Epithelial cell of proximal tubule (primary cell): ENCODE results near the gene HIP1R. TPM values are rescaled to one million over a fixed set of nuclear protein-coding genes. Genes with fewer than 3 reads are reported as not detected.

Experiments
- DNase-seq: peaks from one replicate; pipeline ENCODE4 v3.0.0-alpha.2; 2011; ENCODE audit warnings: low read depth
- H3K4me3 ChIP-seq: 2 replicates; pipeline ENCODE4 v1.5.1; 2011; ENCODE audit warnings: low read depth, mild to moderate bottlenecking, low read length
- total RNA-seq: library from RNA; depleted of rRNA; stranded (reverse); fragments of >200 nt; gene quantifications from 2 replicates; pipeline ENCODE4 v1.2.3, GENCODE V29; 2015
- TF ChIP-seq, protein P1 (sequence below): conservative IDR thresholded peaks from 2 replicates; pipeline ENCODE4 v1.5.1; 2012; ENCODE audit warnings: low read depth, mild to moderate bottlenecking, low read length

HIP1R gene
- total RNA-seq, 1 donor from 2014 or later = 91.0 TPM

DNA sequence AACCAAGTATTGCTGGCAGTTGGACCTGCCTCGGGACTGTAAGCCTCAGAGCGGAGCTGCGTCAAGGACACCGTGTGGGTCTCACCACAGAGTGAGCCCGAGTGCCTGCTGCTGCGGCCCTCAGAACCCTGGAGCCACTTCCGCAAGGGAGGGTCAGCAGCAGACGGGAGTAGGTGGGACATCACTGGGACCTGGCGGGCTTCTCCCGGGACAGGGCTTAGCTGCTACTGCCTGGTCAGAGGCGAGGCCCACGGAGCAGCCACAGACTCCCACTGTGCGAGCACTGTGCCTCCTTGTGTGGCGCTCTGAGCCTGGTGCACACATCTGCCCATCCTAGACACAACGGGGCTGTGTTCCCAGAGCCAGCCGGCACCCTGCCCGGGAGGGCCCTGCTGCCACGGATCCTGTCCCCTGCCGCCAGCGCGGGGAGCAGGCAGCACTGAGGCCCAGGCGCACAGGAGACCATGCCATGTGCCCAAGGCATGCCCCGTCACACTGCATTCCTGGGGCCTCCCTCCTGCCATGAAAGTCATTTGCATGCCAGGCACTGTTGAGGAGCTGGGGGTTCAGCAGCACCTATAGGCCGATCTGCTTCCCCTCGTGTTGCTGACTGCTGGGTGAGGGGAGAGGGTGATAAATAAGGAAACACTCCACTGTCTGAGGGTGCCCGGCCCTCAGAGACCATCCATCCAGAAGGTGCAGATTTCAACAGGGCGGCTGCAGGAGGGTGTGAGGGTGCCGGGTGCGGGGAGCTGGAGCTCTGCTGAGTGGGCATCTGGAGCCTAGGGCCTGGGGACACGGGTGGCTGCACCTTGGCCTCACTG lies 10.0 kb downstream of the HIP1R start:
- TF ChIP-seq, protein P1, sequence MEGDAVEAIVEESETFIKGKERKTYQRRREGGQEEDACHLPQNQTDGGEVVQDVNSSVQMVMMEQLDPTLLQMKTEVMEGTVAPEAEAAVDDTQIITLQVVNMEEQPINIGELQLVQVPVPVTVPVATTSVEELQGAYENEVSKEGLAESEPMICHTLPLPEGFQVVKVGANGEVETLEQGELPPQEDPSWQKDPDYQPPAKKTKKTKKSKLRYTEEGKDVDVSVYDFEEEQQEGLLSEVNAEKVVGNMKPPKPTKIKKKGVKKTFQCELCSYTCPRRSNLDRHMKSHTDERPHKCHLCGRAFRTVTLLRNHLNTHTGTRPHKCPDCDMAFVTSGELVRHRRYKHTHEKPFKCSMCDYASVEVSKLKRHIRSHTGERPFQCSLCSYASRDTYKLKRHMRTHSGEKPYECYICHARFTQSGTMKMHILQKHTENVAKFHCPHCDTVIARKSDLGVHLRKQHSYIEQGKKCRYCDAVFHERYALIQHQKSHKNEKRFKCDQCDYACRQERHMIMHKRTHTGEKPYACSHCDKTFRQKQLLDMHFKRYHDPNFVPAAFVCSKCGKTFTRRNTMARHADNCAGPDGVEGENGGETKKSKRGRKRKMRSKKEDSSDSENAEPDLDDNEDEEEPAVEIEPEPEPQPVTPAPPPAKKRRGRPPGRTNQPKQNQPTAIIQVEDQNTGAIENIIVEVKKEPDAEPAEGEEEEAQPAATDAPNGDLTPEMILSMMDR = no peak
- H3K4me3 ChIP-seq = no peak overlapping the region
- no peak for DNase-seq

DNA sequence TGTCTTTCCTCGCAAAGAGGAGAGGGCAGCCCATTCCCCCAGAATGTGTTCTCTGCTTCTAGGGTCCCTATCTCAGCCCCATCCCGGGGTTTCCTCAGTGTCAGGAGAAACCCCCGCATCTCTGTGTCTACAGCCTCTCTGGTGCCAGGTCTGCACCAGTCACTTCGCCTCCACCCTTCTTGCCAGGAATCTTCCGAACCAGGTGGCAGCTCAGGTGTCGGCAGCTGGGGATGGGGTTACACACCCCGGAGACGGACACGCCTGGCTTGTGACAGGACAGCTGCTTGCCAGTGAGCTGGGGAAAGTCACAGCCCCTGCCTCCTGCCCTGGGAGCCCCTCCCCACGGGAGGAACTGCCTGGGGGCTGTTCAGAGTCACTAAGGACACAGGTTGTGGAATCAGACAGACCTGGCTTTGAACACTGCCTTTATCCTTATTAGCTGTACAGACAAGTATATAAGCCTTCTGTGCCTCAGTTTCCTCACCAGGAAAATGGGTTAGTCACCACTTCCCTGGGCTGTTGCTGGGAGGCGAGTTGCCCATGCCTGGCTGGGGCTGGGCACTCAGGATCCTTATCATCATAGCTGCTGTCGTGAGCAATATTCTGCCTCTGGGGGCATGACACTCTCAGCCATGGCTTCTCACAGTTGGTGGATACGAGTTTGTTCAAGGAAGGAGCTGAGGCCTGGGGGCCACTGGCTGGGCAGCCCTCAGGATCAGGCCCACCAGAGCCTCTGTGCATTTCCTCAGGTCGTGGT lies 10.8 kb downstream of the HIP1R start:
- no peak for DNase-seq
- H3K4me3 ChIP-seq = no peak overlapping the region
- TF ChIP-seq, protein P1 = no peak

DNA sequence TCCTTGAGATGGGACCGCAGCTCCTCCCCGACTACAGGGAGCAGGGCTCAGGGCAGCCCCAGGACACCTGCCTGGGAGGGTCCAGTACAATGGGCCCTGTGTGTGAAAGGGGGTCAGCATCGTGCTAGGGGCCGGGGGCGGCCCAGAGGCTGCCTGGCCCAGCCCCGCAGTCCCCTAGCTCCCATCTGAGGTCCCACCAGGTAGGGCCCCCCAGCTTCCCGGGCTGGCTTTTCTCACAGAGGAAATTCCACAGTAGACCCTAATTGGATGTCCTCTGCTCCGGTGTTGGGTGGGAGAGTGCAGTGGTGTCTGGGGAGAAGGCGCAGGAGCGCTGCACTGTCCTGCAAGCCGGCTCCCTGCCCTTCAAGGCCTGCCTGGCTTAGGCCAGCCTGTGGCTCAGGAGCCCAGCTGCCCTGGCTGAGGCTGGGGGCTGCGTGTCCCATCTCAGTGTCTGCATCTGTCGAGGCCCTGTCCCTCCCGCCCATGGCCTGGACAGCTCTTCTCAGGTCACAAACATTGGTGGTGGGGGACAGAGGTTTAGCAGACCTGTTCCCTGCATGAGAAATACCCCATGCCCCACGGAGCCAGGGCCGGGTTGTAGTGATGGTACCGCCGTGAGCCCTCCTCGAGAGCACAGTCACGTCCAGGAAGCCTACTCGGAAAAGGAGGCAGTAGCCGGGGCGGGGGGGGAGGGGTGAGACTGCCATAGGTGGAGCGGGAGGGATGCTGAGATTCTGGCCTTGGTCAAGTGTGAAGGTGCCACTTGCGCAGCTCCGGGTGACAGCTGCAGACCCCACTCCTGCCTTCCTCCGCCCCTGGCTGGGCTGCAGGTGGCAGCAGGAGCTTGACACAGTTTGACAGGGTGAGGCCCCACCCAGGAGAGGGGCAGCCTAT lies 11.6 kb downstream of the HIP1R start:
- no peak for DNase-seq
- H3K4me3 ChIP-seq = no peak overlapping the region
- TF ChIP-seq, protein P1 = no peak

DNA sequence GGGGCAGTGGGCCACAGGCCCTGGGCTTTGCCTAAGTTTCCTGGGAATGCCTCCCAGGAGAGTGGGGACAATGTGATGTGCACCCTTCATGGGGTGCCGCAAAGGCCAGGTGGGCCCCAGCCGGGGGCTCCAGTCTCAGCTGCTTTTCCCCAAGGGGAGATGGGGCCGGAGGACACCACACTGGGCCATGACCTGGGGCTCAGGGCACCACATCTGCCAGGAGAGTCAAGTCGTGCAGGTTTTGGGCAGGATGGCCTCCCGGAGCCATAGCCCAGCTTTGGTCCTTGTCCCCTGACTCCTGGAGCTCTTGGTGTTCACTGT lies 12.2 kb downstream of the HIP1R start:
- TF ChIP-seq, protein P1 = no peak
- no peak overlapping the region for H3K4me3 ChIP-seq
- DNase-seq = no peak

DNA sequence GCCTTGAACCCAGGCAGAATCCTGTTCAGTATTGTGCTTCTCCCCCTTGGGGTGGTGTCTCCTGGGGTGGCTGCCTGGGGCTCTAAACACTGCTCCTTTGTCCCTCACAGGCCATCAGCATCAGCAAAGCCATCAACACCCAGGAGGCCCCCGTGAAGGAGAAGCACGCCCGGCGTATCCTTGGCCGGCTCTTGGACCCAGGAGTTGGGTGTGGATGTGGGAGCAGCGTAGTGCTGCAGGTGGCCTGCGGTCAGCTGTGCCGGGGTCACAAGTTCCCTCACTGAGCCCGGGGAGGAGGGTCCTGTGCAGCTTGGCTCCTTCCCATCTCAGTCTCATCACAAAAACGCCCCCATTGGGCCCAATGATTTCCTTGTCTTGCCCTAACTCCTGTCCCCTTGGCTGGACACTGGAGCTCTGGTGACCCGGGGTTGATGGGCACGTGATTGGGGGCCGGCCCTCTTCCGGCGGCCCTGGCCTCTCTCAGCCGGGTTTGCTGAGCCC lies 12.7 kb downstream of the HIP1R start:
- TF ChIP-seq, protein P1 = no peak
- H3K4me3 ChIP-seq = no peak overlapping the region
- no peak for DNase-seq

DNA sequence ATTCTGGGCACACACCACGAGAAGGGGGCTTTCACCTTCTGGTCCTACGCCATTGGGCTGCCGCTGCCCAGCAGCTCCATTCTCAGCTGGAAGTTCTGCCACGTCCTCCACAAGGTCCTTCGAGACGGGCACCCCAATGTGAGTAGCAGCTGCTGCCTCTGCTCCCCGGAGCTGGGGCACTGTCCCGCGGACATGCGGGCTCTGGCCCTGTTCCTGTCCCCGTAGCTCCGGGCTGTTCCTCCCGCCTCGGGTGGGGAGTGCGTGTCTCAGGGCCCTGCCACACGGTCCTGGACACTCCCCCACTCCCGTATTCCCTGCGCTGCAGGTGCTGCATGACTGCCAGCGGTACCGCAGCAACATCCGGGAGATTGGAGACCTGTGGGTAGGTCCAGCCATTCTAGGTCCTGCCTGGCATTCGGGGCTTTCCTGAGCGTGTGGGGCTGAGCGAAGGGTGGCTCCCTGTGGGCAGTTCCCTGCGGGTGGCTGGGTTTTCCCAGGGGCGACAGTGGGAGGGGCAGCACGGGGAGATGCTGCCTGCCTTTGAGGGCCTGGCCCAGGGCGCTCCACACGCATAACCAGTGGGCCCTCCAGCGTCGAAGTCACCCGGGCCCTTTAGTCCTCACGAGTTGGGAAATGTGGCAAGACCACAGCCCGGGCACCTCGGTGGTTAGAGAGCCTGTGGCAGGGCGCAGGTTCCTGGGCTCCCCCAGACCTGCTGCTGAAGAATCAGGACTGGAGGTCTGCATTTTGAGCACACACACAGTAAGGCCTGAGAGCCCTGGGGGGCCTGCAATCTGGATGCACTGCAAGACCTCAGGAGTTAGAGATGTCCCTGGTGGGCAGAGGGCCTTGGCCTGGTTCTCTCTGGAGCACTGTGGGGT lies 13.5 kb downstream of the HIP1R start:
- TF ChIP-seq, protein P1 = no peak
- no peak for DNase-seq
- H3K4me3 ChIP-seq = no peak overlapping the region
